ENCODE measurements around the gene MPPED1.

- TF ChIP-seq CTCF (IDR thresholded peaks at IDR 0.05) = no peak
- TF ChIP-seq POLR2AphosphoS5 (IDR thresholded peaks at IDR 0.05; ENCODE audit: low read depth, low read length) = no peak
- TF ChIP-seq USF2 (IDR thresholded peaks at IDR 0.05; ENCODE audit: borderline replicate concordance, low read depth, low read length) = no peak
- no peak for TF ChIP-seq EZH2phosphoT487 (IDR thresholded peaks at IDR 0.05; ENCODE audit: borderline replicate concordance, low read depth)
- TF ChIP-seq MAX (IDR thresholded peaks at IDR 0.05; ENCODE audit: low read depth) = no peak
- no peak for TF ChIP-seq CHD2 (IDR thresholded peaks at IDR 0.05; ENCODE audit: low read length, partially characterized antibody)
- no peak for TF ChIP-seq TAF1 (IDR thresholded peaks at IDR 0.05; ENCODE audit: borderline replicate concordance, low read depth, low read length)
- TF ChIP-seq GABPA (IDR thresholded peaks at IDR 0.05; ENCODE audit: low read depth) = no peak
- TF ChIP-seq RCOR1 (IDR thresholded peaks at IDR 0.05; ENCODE audit: low read length) = no peak
- no peak for TF ChIP-seq RAD21 (IDR thresholded peaks at IDR 0.05; ENCODE audit: low read length)
- no peak for TF ChIP-seq REST (IDR thresholded peaks at IDR 0.05; ENCODE audit: low read depth, low read length)
- no peak for TF ChIP-seq EP300 (IDR thresholded peaks at IDR 0.05; ENCODE audit: borderline replicate concordance in 1 of 2, low read depth in 1 of 2, low read length in 1 of 2)
- TF ChIP-seq TCF12 (IDR thresholded peaks at IDR 0.05) = no peak
- no peak for TF ChIP-seq SIN3A (IDR thresholded peaks at IDR 0.05; ENCODE audit: borderline replicate concordance, low read depth, low read length)
Observed at GRCh38 chr22:43514476-43515157, 102.8 kb downstream of the MPPED1 start.
